HepG2 (cell line): ENCODE results near the gene INF2. TPM values are rescaled to one million over a fixed set of nuclear protein-coding genes. Genes with fewer than 3 reads are reported as not detected.

Experiments used
- ATAC-seq: fragments of 200-7000 bp; cut with Tn5 transposase; 3 replicates; pipeline ENCODE4 v1.9.1; 2020; ENCODE audit warnings: mild to moderate bottlenecking, moderate library complexity
- BruUV-seq: library from RNA; stranded (reverse); fragments of 400-500 nt; replicated peaks from 2 replicates; lab custom pipeline; 2021; lab: Mats Ljungman, UMichigan
- CTCF ChIA-PET: fragments of 300-600 bp; formaldehyde crosslinking; extraction: SDS; loops from one replicate; lab custom pipeline; 2021; ENCODE audit warnings: low total read pairs, inconsistent platforms, low intra/inter-chr PET ratio; lab: Yijun Ruan, JAX
- POLR2A ChIA-PET: fragments of 350-600 bp; sonication (Branson Sonifier 250); formaldehyde crosslinking; loops from one replicate; lab custom pipeline; 2020; ENCODE audit warnings: antibody characterized with exemption, inconsistent platforms; lab: Yijun Ruan, JAX
- DNase-seq: peaks from one replicate; pipeline ENCODE4 v3.0.0-alpha.2; 2015; ENCODE audit warnings: low spot score
- FAIRE-seq: peaks from 3 replicates; lab custom pipeline; 2011; peaks lifted over from hg19 to GRCh38; lab: Jason Lieb, UNC
- H2AFZ ChIP-seq: one replicate; pipeline ENCODE4 v1.6.1; 2011; ENCODE audit warnings: low read length, inconsistent platforms
- H3K27ac ChIP-seq: fragments of 300-600 bp; 3 replicates; pipeline ENCODE4 v1.8.0; 2011; ENCODE audit warnings: mixed run types, mild to moderate bottlenecking, mixed read lengths, low read length, inconsistent platforms; ENCODE audit not compliant: insufficient read depth; ENCODE audit errors: extremely low read length
- H3K27me3 ChIP-seq, 2 experiments: fragments of 200-600 bp in 1 of 2; 2 replicates in 1 of 2; 3 replicates in 1 of 2; pipeline versions ENCODE4 v1.6.0 to v1.8.0; 2011; ENCODE audit warnings: low read length in 2 of 2, mild to moderate bottlenecking in 2 of 2, moderate library complexity in 2 of 2, inconsistent platforms in 1 of 2; ENCODE audit not compliant: insufficient read depth in 2 of 2, control insufficient read depth in 1 of 2
- H3K36me3 ChIP-seq, 2 experiments: fragments of 200-600 bp in 1 of 2; replicated peaks in 1 of 2; 2 replicates in 1 of 2; 3 replicates in 1 of 2; pipeline versions ENCODE4 v1.5.1 to v1.8.0; 2011; ENCODE audit warnings: low read length in 2 of 2, inconsistent platforms in 1 of 2; ENCODE audit not compliant: insufficient read depth in 2 of 2, control insufficient read depth in 1 of 2
- H3K4me1 ChIP-seq: 2 replicates; pipeline ENCODE4 v1.5.1; 2012; ENCODE audit warnings: low read length, inconsistent platforms; ENCODE audit not compliant: insufficient read depth
- H3K4me2 ChIP-seq: 2 replicates; pipeline ENCODE4 v1.6.0; 2011; ENCODE audit warnings: low read depth, low read length, inconsistent platforms
- H3K4me3 ChIP-seq, 3 experiments: fragments of 200-600 bp in 1 of 3; sonication (generic), shearing (Covaris generic) in 1 of 3; replicated peaks in 1 of 3; 2 replicates each; pipeline ENCODE4 v1.5.1; 2011 to 2016; ENCODE audit warnings: low read length in 3 of 3, inconsistent platforms in 2 of 3, low read depth in 2 of 3, mild to moderate bottlenecking in 2 of 3, control low read depth in 1 of 3, mixed read lengths in 1 of 3; ENCODE audit not compliant: insufficient read depth in 1 of 3
- H3K79me2 ChIP-seq: one replicate; pipeline ENCODE4 v1.6.1; 2011; ENCODE audit warnings: low read length, inconsistent platforms; ENCODE audit not compliant: insufficient read depth
- H3K9ac ChIP-seq: 2 replicates; pipeline ENCODE4 v1.6.0; 2011; ENCODE audit warnings: mild to moderate bottlenecking, low read depth, low read length, inconsistent platforms; ENCODE audit not compliant: insufficient read depth
- H3K9me3 ChIP-seq: 2 replicates; pipeline ENCODE4 v1.5.1; 2012; ENCODE audit warnings: mild to moderate bottlenecking, low read length
- H4K20me1 ChIP-seq: 2 replicates; pipeline ENCODE4 v1.6.0; 2011; ENCODE audit warnings: inconsistent platforms, mild to moderate bottlenecking, low read length, moderate library complexity; ENCODE audit not compliant: insufficient read depth
- AGO2 ChIP-seq: fragments of 200-400 bp; formaldehyde crosslinking; optimal IDR thresholded peaks from 2 replicates; pipeline ENCODE3; 2017; ENCODE audit warnings: mild to moderate bottlenecking, low read depth, low read length, moderate library complexity
- AKAP8 ChIP-seq: sonication (generic); formaldehyde crosslinking; IDR thresholded peaks from 2 replicates; pipeline ENCODE4 v1.5.1; 2020; ENCODE audit warnings: mild to moderate bottlenecking, missing genetic modification reagents
- RBFOX2 ChIP-seq: fragments of 200-400 bp; formaldehyde crosslinking; IDR thresholded peaks from 2 replicates; pipeline ENCODE4 v1.6.1; 2017; ENCODE audit warnings: low read depth, mild to moderate bottlenecking, low read length
- ZNF160 ChIP-seq: sonication (generic); formaldehyde crosslinking; IDR thresholded peaks from 2 replicates; pipeline ENCODE4 v1.8.0; 2022; ENCODE audit warnings: mild to moderate bottlenecking, inconsistent platforms, missing genetic modification reagents
- ZNF563 ChIP-seq: sonication (generic); formaldehyde crosslinking; IDR thresholded peaks from 2 replicates; pipeline ENCODE4 v1.8.0; 2022; ENCODE audit warnings: mild to moderate bottlenecking, moderate library complexity, missing genetic modification reagents
- WGBS: methylation state at CpG from one replicate; pipeline ENCODE4 v1.1.6; 2017; ENCODE audit warnings: low lambda C conversion rate; 5-methylcytosine and 5-hydroxymethylcytosine counted together
- in situ Hi-C: cut with HindIII; loops from 2 replicates; pipeline ENCODE4 v1.10.0; 2017; ENCODE audit warnings: low pct_unique_long_range_greater_than_20kb; ENCODE audit not compliant: extremely low pct_ligation_motif_present
- intact Hi-C: fragments of 100-400 bp; cut with micrococcal nuclease; formaldehyde crosslinking; loops from one replicate; pipeline ENCODE4 v1.10.0; 2022; ENCODE audit not compliant: unreplicated experiment
- polyA plus RNA-seq, 8 experiments: library from polyadenylated mRNA; depleted of rRNA in 3 of 8; stranded (reverse) in 7 of 8; unstranded in 1 of 8; fragments of >200 nt; fragmentation: Illumina TruSeq in 4 of 8; extraction: Trizol in 4 of 8; gene quantifications; 2 replicates each; pipeline versions ENCODE4 v1.2.1 to v1.2.3, GENCODE V29; 2011 to 2016; ENCODE audit warnings: low read depth in 4 of 8, missing spikeins in 1 of 8, mixed read lengths in 1 of 8; ENCODE audit not compliant: insufficient read depth in 1 of 8
- total RNA-seq, 5 experiments: library from RNA; depleted of rRNA; stranded (reverse); fragments of >200 nt; fragmentation: Illumina TruSeq; extraction: Trizol; gene quantifications; 2 replicates each; pipeline ENCODE4 v1.2.3, GENCODE V29; 2016; ENCODE audit warnings: low read depth in 1 of 5

Gene INF2
- total and polyA plus RNA-seq, 2 of the 13 experiments (the other 11 are each of a cell fraction or from before 2014, with no cell fraction given): 16.4 to 26.4 TPM

GRCh38 chr14:104694475-104694950 is 5.1 kb downstream of the INF2 start:
- Histone ChIP-seq H3K36me3 (peaks cover 4 to 7% of the 10 kb centered on the region in 2 experiments; a peak in 2 of 5 replicates), H3K27ac (no peak overlapping the region), H3K9me3 (no peaks in the 10 kb centered on the region), H3K79me2 (peaks cover 32% of the 10 kb centered on the region), H2AFZ (no peak overlapping the region), H3K4me1 (peaks cover 27% of the 10 kb centered on the region), H4K20me1 (peaks cover 27% of the 10 kb centered on the region; the same call in 1 of the 2 replicates), H3K4me2 (no peak overlapping the region), H3K9ac (no peak overlapping the region), H3K4me3 (no peak overlapping the region), H3K27me3 (no peaks in the 10 kb centered on the region)
- no TSS peak for BruUV-seq
- intact Hi-C loops: no loop called here
- TF ChIP-seq ZNF563 (CRISPR knock-in tag) (peak; percentile 32; the same call in 1 of the 2 replicates), AGO2 (no peak)
- CTCF ChIA-PET: no interaction called here
- DNase-seq (no peak), ATAC-seq (no peak), FAIRE-seq (no peak)
- POLR2A ChIA-PET: interaction anchor here (2.5 kb wide), 1 partner anchor 29 kb away, joined by 7 read pairs; no protein-coding TSS in a partner anchor
- 96% methylated on average over 3 of the region's 15 CpGs for WGBS
- in situ Hi-C loops: no loop called here

DNA sequence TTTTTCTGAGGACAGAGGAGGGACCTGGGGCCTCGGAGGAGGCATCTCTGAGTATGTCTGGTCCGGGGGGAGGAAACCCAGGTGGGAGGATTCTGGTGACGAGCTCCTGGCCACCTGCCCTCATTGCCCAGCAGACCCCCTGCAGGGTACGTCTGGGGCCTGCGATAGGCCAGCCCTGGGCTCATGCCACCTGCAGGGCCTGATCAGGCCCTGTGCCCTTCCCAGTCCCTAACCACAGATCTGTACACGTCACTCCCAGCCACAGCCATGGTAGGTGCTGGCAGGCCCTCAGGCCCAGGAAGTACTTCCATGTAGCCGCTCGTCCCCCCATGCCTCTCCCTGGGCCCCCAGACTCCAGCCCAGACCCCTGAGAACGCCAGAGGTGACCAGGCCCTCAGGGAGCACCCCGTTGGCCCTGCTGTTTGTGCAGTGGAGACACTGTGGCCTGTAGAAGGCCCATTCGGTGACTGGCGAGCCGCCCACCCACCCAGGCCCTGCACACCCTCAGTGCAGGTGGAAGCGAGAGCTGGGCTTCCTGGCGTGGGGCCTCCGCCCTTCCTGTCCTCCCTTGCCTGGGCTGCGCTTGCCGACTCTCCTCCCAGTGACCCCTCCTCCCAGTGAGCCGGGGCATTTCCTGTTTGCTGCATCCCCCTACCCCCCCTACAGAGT is 5.7 kb downstream of the INF2 start:
- ATAC-seq (no peak), FAIRE-seq (no peak), DNase-seq (no peak)
- intact Hi-C loops: no loop called here
- Histone ChIP-seq H3K79me2 (peaks cover 27% of the 10 kb centered on the region), H3K4me1 (peaks cover 27% of the 10 kb centered on the region), H3K4me2 (no peak overlapping the region), H3K4me3 (no peak overlapping the region), H3K9ac (no peak overlapping the region), H3K27me3 (no peaks in the 10 kb centered on the region), H4K20me1 (peaks cover 27% of the 10 kb centered on the region; the same call in 1 of the 2 replicates), H2AFZ (no peak overlapping the region), H3K9me3 (no peaks in the 10 kb centered on the region), H3K27ac (no peak overlapping the region), H3K36me3 (peaks cover 4 to 7% of the 10 kb centered on the region in 2 experiments; a peak in 2 of 5 replicates)
- no TSS peak for BruUV-seq
- 97% methylated on average over 10 of the region's 19 CpGs for WGBS
- POLR2A ChIA-PET: interaction anchor here (0.6 to 2.5 kb wide), 2 partner anchors 18 to 29 kb away, joined by 3 to 7 read pairs; no protein-coding TSS in a partner anchor
- in situ Hi-C loops: no loop called here
- TF ChIP-seq AKAP8 (CRISPR knock-in tag): 0 out of 2 replicates have a peak, but pooled peaks have one; percentile 31
- no peak for TF ChIP-seq ZNF160 (CRISPR knock-in tag)
- peak; percentile 25 for TF ChIP-seq AGO2
- TF ChIP-seq RBFOX2: 0 out of 2 replicates have a peak, but pooled peaks have one; percentile 30
- CTCF ChIA-PET: no interaction called here
